HG02678 (cell line): ENCODE results near the gene XPO4.
"Not testable (repeated sequence)": the region's sequence is repeated elsewhere in the genome, so short reads cannot be mapped to it uniquely, and the experiment has no call there.

Experiments
- ATAC-seq: cut with Tn5 transposase; IDR thresholded peaks from one replicate; pipeline ENCODE4 v1.9.1; 2021; ENCODE audit warnings: mild to moderate bottlenecking, moderate library complexity; ENCODE audit not compliant: unreplicated experiment

XPO4 gene

DNA sequence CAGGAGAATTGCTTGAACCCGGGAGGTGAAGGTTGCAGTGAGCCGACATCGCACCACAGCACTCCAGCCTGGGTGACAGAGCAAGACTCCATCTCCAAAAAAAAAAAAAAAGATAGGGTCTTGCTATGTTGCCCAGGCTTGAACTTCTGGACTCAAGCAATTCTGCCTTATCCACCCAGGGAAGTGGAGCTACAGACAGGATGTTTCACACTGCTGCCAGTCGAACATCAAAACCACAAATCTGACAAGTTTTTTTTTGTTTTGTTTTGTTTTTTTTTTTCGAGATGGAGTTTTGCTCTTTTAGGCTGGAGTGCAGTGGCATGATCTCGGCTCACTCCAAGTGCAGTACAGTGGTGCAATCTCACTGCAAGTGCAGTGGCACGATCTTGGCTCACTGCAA, 10.8 kb downstream of the XPO4 start:
- ATAC-seq: no peak

DNA sequence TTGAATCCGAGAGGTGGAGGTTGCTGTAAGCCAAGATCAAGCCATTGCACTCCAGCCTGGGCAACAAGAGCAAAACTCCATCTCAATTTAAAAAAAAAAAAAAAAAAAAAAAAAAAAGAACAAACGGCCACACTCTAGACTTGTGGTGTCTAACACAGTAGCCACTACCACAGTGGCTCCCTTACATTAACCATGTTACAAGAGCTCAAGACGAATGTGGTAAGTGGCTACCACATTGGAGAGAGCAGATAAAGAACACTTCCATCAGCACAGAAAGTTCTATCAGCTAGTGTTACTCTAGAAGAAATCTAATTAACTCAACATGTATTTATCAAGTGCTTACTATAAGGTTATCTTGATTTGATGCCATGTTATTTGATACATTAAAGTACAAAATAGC, 11.5 kb downstream of the XPO4 start:
- no peak for ATAC-seq

DNA sequence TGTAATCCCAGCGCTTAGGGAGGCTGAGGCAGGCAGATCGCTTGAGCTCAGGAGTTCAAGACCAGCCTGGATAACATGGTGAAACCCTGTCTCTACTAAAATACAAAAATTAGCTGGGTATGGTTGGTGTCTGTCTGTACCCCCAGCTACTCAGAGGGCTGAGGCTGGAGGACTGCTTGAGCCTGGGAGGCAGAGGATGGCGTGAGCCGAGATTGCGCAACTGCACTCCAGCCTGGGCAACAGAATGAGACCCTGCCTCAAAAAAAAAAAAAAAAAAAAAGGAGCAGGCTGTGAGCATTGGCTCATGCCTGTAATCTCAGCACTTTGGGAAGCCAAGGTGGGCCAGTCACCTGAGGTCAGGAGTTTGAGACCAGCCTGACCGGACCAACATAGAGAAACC, 12.0 kb downstream of the XPO4 start:
- ATAC-seq: not testable (repeated sequence)

DNA sequence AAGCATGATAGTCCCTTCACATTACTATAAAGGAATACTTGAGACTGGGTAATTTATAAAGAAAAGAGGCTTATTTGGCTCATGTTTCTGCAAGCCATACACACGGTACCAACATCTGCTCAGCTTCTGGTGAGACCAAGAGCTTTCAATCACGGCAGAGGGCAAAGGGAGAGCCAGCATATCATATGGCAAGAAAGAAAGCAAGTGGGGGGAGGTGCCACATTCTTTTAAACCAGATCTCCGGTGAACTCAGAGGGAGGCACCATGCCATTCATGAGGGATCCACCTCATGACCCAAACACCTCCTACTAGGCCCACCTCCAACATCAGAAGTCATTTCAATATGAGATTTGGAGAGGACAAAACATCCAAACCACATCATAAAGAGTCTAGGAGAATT, 20.3 kb downstream of the XPO4 start:
- no peak for ATAC-seq

DNA sequence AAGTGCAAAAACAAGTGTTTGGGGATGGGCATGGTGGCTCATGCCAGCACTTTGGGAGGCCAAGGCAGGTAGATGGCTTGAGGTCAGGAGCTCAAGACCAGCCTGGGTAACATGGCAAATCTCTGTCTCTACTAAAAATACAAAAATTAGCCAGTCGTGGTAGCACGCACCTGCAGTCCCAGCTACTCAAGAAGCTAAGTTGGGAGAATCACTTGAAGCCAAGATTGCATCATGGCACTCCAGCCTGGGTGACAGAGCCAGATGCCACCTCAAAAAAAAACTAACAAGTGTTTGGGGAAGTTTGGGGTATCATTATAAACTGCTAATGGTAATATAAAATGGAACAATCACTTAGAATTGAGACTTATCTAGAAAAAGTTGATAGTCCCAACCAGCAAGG, 24.6 kb downstream of the XPO4 start:
- no peak for ATAC-seq

DNA sequence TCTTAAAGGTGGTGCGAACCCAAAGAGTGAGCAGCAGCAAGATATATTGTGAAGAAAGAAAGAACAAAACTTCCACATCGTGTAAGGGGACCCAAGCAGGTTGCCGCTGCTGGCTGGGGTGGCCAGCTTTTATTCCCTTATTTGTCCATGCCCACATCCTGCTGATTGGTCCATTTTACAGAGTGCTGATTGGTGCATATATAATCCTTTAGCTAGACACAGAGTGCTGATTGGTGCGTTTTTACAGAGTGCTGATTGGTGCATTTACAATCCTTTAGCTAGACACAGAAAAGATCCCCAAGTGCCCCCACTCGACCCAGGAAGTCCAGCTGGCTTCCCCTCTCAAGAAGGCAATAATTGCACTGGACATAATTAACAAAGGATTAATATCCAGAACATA, 25.7 kb downstream of the XPO4 start:
- not testable (repeated sequence) for ATAC-seq

DNA sequence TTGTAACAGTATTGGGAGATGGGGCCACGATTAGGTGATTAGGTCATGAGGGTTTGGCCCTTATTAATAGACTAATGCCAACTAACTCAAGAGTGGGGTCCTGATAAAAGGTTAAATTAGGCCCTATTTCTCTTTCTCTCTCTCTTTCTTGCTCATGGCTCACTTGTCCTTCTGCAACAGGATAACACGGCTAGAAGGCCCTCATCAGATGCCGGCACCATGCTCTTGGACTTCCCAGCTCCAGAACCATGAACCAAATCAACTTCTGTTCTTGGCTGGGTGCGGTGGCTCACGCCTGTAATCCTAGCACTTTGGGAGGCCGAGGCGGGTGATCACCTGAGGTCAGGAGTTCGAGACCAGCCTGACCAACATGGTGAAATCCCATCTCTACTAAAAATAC, 28.1 kb downstream of the XPO4 start:
- not testable (repeated sequence) for ATAC-seq

DNA sequence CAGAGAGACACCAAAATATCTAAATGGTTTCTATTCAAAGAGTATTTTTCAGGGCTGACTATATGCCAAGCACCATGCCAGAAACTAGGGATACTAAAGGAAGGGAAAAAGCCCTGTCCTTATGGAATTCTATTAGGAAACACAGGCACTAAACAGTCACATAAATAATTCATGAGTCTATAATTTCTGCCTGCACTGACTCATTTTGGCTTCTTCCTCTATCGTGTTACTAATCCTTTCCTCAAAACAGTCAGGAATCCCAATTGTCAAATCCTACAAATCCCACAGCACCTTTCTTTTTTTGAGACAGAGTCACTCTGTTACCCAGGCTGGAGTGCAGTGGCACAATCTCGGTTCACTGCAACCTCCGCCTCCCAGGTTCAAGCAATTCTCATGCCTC, 29.2 kb downstream of the XPO4 start:
- no peak for ATAC-seq

DNA sequence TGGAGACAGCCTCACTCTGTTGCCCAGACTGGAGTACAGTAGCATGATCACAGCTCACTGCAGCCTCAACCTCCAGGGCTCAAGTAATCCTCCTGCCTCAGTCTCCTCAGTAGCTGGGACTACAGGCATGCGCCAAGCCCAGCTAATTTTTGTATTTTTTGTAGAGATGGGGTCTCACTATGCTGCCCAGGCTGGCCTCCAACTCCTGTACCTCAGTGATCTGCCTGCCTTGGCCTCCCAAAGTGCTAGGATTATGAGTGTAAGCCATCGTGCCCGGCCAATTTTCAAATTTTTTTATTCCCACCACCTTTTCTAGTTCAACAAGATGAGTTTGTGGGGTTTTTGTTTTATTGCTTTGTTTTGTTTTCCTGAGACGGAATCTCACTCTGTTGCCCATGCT, 31.7 kb downstream of the XPO4 start:
- ATAC-seq: no peak

DNA sequence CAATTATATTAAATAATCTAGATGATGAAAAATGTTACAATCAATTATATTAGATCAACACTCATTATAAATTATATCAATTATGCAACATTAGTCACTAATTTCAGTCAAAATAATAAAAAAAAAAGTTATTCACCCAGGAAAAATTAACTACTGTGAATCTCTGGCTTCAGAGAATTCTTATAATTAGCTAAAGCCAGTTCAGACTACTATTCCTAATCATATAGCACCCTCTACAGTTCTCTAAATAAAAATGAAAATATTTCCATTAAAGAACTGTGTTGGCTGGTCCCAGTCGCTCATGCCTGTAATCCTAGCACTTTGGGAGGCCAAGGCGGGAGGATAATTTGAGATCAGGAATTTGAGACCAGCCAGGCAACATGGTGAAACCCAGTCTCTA, 33.0 kb downstream of the XPO4 start:
- ATAC-seq: no peak

DNA sequence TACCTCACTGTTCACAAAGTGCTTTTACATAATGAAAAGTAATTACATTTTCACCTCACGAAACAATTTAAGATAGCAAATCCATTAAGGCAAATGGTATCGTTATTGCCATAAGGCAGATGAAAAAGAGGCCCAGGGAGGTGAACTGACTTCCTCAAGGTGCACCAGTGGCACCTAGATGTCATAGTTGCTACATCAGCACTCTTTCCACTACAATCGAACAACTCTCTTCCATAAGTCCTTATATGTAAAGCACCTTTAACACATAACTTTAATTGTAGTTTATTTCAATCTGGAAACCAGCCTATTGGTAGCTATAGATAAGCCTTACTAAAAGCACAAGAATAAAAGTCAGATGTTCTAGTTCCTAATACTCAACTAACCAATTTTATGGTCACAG, 35.1 kb downstream of the XPO4 start:
- no peak for ATAC-seq

DNA sequence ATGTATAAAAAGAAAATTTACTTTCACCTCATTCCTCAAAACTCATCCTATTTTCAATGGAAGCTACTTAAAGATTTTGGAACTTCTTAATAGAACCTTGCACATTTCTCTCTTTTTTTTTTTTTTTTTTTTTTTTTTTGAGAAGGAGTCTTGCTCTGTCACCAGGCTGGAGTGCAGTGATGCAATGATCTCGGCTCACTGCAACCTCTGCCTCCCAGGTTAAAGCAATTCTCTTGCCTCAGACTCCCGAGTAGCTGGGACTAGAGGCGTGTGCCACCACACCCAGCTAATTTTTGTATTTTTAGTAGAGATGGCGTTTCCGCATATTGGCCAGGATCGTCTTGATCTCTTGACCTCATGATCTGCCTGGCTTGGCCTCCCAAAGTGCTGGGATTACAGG, 40.9 kb downstream of the XPO4 start:
- ATAC-seq: not testable (repeated sequence)

DNA sequence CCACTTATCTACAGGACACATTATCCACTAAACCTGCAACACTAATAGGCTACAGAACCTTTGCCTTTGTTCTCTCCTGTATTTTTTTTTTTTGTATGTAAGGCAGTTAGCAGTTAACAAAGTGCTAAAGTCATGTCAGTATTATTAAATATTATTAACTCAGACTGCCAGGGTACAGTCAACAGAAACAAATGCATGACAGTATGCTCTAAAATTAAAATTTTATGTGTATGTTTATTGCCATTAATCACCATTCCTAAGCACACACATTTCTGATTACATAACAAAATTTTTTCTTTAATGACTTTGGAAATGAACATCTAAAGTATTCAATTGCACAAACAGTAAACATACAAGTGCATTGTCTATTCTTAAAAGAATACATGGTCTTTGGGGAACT, 41.7 kb downstream of the XPO4 start:
- no peak for ATAC-seq

DNA sequence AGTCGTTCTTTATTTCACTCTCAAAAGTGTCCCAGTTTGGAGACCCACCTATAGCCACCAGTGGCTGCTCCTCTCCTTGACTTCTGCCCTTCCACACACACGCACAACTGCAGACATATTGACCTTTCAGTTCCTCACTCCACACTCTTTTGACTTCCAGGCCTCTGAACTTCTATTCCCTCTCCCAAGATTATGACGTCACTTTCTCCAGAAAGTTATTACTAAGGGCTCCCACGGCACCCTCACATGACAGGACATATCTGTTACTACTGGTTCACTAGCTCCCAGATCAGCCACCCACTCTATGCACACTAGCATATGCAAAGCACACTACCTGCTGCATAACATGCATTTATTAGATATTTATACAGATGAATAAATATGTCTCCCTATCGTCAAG, 45.9 kb downstream of the XPO4 start:
- no peak for ATAC-seq

DNA sequence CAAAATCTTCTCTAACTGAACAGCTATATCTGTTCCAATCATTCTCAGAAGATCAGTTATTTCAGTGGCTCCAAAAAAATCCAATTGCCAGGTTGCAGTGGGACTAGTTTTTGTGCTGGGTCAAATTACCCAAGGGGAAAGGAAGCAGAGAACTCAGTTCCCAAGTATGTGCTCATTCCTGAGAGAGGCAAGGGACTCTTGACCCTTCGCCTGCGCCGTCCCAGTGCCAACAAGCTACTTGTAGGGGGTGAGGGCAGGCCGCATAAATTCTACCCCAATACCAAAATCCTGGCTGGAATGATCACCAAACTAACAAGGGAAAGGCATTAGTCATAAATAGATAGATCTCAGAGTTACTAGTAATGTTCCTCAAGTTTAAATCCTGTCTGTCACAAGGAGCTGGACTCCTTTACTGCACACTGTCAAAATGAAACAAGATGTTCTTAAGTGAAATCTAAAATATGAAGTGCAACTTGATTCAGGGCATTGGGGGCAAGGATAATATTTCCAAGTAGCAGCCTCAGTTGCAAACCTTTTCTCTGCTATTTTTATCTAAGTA, 50.6 kb downstream of the XPO4 start:
- no peak for ATAC-seq

DNA sequence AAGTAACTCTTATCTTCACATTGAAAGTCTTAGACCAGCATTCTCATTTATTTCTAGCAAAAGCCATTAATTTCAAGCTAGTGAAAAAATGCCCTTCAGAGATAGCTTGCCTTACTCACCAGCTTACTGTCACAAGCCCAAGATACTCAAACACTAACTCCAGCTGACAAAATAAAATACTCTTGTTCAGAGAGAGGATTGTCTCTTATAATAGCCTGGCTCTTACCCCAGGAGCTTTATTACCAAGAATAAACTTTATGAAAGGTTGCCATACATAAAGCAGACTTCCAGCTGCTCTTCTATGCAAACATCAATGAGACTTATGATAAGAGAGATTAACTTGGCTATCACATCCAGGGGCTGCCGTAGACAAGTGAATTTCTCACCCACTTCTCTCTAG, 53.6 kb downstream of the XPO4 start:
- ATAC-seq: no peak

DNA sequence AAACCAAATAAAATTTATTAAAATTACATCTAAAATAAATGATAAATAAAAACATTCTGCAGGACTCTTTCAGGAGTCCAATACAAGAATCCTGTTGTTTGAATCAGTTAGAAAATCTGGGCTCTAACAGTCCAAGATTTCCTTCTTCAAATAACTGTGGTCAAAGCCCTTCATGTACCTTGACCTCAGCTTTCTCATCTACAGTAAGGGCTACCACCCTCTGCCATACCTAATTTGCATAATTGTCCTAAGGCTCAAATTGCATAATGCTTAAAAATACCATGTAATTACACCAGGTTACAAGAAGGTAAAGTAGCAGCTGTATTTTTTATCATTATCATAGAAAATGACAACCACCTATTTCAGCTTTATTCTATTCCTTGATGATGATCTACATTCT, 54.3 kb downstream of the XPO4 start:
- no peak for ATAC-seq

DNA sequence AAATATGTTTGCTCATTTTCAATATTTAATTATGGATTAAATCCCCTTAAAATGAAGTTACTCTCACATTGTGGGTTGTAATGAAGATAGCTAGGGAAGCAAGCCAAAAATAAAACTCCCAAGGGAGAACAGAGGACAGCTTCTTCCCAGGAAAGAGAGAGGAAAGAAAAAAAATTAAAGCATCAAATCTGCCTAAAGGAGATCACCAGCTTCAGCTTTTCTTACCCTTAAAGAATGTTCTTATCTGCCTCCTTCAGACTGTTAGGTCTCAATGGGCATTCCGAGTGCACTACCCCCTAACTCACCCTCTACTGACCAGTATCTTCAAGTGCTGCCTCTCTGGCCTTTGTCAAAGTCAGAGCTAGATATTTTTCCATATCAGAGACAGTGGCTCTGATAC, 55.2 kb downstream of the XPO4 start:
- ATAC-seq: no peak

DNA sequence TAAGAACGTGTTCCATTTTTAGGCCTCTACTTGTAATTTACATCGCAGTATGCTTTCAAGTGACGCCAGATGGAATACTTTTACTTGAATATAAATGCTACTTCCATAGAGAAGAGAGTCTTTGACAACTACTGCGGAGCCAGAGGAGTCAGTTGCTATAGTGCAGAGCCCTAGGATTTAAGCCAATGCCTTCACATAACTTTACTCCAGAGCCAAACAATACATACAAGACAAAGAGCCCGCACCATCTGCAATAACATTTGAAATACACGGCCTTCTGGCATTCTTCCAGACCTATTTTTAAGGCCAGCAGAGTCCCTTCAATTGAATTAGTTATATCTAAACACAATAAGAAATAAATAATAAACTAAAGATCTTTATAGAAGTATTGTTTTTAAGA, 59.4 kb downstream of the XPO4 start:
- no peak for ATAC-seq

DNA sequence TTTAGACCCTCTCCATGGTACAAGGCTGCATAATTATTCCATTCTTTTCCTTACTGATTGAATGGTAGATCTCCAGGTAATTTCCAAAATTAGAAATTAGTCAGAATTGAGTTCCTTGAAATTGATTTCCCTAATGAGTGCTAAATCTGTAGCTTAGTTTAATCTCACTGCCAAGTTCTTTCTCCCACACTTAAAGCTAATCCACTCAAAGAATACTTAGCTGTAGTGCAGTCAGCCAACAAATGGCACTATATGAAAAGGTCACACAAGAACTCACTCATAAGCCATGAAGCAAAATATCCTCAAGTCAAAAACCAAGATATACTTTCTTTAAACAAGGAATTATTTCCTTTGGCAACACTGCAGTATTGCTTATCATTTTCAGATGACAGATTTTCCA, 62.0 kb downstream of the XPO4 start:
- no peak for ATAC-seq

DNA sequence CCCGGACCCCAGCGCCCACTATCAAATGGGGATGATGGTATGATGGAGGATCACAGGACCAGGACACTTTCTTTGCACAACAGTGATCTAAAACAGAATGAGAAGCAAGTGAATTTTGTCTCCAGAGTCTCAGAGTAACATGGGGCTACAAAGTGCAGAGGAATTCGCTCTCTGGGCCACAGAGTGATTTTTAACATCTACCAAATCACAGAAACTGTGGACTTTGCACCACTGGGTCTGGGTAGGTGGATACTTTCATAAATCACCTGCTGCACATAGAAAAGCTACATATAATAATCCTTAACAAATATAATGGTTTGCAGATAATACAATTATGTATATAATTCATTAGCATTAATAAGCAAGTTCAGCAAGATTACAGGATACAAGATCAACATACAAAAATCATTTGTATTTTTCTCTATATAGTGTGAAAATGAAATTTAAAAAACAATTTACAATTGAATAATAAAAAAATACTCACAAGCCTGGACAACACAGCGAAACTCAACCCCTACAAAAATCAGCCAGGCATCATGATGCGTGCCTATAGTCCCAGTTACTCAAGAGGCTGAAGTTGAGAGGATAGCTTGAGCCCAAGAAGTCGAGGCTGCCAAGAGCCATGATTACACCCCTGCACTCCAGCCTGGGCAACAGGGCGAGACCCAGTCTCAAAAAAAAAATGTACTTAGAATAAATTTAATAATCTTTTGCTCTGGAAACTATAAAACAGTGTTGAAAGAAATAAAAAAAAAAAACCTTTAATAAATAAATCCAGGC, 68.5 kb downstream of the XPO4 start:
- ATAC-seq: no peak

DNA sequence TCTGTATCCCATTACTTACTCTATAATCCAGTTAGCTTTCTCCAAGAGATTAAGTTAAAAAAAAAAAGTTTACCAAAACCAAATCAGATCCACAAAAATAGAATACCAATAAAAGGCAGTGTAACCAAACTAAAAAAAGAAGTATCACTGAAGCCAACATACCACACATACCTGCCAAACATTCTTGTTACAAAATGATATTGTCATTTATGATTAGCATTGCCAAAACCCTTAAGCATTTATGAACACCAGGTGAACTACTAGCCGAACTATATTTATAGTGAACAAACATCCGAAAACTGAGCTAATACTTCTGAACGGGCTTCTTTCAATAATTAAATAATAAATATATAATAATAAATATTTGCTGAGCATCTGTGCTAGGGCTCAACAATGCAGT, 69.7 kb downstream of the XPO4 start:
- ATAC-seq: no peak

DNA sequence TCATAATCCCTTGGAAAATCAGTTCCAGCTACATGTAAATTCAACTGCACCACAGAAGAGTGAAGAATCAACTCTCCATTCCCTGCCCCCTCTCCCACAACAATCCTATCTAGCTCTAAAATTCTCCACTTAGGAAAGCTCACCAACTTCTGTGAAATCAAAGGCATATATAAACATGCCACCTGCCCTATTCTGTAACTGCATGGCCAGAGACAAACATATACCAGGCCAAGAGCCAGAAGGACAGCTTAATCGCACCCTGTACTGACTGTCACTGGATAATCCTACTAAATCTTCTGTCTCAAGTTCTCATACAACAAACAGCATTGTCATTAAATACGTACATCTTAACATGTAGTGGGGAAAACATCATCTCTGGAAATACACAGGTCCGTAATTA, 70.6 kb downstream of the XPO4 start:
- ATAC-seq: no peak
